ENCODE results near the gene LTV1.
"Not testable (repeated sequence)": the region's sequence is repeated elsewhere in the genome, so short reads cannot be mapped to it uniquely, and the experiment has no call there.

DNA sequence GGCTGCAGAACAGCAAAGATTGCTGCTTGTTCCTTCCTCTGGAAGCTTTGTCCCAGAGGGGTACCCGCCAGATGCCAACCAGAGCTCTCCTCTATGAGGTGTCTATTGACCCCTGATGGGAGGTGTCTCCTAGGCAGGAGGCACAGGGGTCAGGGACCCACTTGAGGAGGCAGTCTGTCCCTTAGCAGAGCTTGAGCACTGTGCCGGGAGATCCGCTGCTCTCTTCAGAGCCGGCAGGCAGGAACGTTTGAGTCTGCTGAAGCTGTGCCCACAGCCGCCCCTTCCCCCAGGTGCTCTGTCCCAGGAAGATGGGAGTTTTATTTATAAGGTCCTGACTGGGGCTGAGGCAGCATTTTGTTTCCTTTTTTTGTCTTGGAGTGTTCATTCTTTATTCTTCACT is 13.6 kb downstream of the LTV1 start:
- not testable (repeated sequence) for TF ChIP-seq EZH2phosphoT487 (IDR thresholded peaks at IDR 0.05; ENCODE audit: insufficient read depth, low read depth); EZH2 (IDR thresholded peaks at IDR 0.05; ENCODE audit: insufficient read depth, poor library complexity, severe bottlenecking)
